GM18870 (cell line): Measurements from ENCODE around the gene SEC61A1.

ENCODE experiments used
- ATAC-seq: cut with Tn5 transposase; IDR thresholded peaks from one replicate; pipeline ENCODE4 v1.9.1; 2021; ENCODE audit warnings: moderate library complexity; ENCODE audit not compliant: unreplicated experiment

The SEC61A1 gene

DNA sequence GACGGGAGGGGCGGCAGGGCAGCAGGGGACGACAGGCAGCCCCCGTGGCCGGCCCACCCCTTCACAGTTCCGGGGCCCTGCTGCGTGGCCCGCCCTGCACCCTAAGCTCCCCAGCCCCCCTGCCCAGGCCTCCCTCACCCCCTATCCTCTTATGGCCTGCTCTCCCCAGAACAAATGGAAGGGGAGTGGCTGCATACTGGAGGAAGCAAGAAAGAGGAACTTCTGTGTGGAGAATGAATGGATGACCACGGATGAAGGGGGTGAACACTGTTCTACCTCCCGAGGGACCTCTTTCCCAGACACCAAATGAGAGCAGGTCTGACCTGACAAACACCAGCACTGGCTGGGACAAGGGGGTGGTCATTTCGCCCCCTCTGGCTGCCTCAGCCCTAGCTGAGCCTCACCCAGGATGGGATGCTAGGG, 25.0 kb downstream of the SEC61A1 start:
- ATAC-seq = no peak

DNA sequence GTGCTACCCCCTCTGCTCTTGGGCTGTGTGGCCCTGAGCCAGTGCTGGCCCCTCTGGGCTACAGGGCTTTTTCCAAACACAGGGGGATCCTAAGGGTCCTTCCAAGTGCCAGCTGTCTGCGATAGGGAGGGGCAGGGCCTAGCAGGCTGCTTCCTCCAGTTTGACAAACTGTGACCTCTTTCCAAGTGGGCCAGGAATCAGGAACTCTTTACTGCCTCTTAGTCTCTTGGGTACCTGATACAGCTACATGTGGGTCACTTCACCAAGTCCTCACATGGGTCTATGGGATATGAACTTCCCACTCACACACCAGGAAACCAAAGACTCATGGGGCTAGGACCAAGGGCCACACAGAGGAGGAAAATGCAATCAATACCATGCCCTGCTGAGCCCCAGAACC, 25.4 kb downstream of the SEC61A1 start:
- ATAC-seq = no peak

DNA sequence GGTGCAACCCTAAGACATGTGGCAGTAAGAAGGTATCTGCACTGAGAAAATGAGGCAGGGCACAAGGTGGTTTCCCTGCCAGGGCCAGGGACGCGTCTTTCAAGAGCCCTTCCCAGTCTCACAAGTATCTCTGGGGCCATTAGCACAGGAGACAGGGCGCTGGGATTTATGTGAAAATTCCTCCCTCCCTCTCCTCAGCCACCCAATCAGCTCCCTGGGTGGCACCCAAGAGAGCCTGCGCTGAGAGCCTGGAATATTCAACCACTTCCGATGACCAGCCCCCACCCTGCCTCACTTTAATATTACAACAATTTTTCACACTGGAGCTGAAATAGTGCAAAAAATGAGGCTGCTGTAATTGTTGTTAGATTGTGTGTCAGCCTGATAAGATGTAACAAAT, 26.1 kb downstream of the SEC61A1 start:
- ATAC-seq = no peak

DNA sequence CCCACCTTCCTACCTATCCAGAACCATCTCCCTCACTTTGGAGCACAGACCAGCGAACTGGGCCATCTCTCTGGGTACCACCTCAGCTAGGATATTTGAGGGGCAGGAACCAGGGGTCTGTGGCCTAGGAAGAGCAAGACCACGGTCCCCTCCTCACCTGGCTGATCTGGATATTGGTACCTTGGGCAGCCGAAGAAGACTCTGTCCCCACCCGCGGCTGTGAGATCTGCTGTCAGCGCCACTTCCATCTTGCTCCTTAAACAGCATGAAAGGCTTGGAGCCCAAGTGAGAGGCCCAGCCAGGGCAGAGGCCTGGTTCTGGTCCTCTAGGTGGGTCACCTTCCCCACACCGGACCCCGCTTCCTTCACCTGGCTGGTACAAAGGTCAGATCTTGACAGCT, 26.6 kb downstream of the SEC61A1 start:
- ATAC-seq = no peak

DNA sequence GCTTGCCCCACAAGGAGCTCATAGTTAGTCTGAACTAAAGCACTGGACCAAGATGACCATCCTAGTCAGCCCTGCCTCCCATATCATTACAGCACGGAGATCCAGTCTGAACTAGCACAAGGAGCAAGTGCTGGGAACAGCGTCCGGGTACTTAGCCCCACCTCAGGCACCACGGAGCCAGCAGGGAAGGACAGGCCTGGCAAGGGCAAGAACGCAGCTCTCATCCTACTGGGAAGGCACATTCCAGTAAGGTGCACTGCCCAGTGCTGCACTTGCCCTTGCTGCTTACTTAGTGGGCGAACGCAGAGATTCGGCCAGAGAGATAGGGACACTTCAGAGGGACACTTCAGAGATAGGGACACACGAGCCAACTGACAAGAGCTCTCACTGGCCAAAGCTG, 27.6 kb downstream of the SEC61A1 start:
- no peak for ATAC-seq

DNA sequence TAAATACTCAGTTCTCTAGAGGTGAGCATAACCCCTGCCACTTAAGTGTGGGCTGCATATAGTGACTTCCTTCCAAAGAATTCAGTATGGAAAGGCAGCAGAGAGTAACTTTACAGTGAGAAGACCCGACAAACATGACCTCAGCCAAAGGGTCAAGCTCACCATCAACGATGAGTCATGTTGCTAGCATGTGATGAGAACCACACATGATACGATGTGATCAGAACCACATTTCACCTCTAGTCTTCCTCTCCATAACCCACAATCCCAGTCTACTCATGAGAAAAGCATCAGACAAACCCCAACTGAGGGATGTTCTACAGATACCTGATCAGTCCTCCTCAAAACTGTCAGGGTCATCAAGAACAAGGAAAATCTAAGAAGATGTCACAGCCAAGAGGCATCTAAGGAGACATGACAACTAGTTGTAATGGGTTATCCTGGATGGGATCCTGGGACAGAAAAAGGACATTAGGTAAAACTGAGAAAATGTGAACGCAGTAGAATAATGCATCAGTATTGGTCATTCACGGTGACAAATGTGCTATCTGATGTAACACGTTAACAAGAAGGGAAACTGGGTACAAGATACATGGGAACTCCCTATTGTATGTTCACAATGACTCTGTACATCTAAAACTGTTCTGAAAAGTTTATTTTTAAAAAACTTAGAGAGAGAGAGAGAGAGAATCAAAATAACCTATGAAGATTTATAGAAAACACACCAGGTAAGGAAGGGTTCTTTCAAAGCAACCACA, 28.3 kb downstream of the SEC61A1 start:
- no peak for ATAC-seq

DNA sequence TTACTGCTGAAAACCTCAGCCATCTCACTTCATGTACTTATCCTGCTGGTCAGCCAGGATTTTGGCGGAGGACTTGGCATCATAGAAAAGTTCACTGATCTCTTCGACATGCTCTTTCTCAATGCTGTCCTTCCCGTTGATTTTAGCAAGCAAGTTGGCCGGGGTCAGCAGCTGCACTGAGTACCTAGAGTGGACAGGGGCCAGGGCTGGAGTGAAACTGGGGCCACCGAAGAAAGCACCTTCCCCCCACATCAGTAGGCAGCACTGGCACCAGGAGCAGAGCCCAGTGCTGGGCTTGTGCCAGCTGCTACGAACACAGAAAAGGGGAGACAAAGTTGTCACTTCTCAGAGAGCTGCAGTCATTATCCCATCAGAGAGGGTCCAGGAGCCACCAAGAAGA, 29.0 kb downstream of the SEC61A1 start:
- no peak for ATAC-seq

DNA sequence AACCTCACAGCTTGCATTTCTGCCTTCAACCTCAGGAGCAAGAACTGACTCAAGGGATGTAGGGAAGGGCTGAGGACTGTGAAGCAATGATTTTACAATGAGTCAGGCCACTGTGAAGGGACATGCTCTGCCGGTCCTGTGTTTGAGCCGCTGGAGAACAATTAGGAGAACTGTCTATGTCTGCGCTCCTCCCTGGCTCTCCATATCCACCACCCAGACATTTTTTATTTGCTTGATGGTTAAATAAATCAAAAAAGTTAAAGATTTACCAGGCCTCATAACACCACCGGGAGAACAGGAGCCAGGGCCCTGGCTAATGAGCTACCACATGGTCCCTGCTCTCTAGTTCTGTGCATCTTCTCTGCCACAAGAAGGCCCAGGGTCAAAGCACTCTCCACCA, 29.6 kb downstream of the SEC61A1 start:
- no peak for ATAC-seq

DNA sequence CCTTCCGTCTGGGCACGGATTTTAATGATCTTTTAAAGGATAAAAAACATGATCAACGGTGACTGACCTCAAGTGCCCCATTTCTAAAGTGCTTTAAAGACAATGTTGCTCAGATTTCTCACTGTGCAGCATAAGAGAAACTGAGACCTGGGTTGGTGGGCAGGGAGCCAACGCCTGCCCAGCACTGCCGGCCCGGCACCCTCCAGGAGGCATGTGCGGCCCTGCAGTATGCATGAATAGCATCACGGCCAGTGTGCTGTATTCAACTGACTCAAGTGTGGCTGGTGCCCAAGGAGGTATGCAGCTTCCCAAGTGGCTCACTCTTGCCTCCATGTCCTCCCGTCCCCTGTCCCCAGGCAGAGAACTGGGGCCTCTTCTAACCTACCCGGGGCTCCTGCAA, 30.3 kb downstream of the SEC61A1 start:
- no peak for ATAC-seq

DNA sequence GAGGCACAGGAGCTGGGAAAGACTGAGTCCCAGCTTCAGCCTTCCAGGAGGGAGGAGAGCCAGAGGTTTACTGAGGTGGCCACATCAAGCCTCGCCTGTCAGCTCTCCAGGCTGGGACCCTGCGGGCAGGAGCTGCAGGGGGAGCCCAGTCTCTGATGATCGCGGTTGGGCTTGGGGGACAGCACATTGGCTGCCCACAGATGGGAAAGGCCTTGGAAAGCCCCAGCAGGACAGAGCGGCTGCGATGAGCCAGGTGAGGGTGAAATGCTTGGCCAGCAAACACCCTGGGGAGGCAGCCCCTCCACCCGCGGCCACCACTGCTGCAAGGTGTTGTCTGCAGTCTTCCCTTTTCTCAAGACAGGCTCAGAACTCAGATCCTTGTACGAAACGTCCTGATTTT, 31.2 kb downstream of the SEC61A1 start:
- no peak for ATAC-seq

DNA sequence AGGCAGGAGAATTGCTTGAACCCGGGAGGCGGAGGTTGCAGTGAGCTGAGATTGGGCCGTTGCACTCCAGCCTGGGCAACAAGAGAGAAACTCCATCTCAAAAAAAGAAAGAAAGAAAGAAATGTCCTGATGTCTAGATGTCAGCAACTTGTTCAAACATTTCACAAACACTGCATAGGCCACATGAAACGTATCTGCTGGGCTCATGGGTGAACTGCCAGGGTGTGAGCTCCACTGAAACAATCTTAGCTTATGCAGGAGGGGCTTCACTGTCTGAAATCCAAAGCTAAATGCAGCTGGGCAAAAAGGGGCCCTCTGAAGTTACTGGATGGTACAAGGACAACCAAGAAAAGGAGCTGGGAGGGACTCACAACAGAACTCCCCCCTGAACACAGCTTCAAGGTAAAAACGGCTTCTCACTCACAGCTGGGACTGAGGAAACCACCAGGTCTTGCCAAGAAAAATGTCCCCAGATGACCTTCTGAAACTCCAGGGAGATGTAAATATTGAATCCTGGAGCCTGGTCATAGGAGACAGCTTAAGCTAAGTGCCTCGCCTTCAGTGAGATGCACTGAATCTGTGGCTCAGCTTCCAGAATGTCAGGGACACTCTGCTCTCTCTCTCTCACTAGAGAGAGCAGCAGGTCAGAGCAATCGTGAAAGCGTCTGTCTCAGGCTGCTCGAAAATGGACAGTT, 31.9 kb downstream of the SEC61A1 start:
- ATAC-seq = no peak

DNA sequence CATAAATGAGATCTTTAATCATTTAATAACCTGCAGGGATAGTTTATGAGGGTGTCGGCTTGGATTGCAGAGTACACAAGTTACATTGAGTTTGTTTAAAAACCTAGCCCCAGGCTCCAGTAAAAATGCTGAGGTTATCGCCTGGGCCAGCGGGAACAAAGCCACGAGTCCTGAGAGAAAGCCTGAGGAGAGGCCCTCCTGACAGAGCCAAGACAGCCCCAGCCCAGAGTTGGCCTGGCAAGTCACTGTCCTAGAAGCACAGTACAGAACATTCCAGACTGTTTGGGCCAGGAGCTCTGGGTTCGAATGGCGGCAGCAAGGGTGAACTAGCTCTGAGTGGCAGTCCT, 32.4 kb downstream of the SEC61A1 start:
- ATAC-seq = no peak

DNA sequence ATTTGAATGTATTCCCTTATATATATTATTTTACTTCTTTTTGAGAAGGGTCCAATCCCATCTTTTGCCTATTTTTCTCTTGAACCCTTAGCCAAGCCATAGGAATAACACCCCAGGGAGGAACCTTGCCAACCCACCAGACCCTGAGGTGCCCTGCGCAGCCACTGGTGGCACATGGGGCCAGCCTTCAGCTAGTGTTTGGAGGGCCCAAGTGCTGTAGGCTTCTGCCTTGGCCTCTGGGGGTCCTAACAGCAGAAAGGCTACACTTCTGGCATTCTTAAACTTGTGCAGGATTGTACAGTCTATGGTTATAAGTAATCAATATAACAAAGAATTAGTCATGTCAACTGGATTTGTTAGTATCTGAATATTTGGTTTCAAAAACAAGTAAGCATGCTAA, 36.9 kb downstream of the SEC61A1 start:
- ATAC-seq = no peak

DNA sequence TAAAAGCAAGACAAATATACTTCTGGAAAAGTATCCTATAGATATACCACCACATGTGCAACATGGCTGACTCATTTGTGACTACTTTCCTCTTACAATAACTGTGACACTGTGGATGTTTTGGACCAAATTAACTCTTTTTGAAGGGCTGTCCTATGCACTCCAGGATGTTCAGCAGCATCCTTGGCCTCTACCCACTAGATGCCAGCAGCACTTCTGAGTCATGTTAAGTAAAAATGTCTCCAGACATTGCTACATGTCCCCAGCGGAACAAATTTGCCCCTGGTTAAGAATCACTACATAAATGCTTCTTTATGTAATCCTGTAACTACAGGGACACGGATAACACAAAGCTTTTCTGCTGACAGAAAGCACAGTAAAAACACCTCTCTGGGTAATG, 39.3 kb downstream of the SEC61A1 start:
- no peak for ATAC-seq

DNA sequence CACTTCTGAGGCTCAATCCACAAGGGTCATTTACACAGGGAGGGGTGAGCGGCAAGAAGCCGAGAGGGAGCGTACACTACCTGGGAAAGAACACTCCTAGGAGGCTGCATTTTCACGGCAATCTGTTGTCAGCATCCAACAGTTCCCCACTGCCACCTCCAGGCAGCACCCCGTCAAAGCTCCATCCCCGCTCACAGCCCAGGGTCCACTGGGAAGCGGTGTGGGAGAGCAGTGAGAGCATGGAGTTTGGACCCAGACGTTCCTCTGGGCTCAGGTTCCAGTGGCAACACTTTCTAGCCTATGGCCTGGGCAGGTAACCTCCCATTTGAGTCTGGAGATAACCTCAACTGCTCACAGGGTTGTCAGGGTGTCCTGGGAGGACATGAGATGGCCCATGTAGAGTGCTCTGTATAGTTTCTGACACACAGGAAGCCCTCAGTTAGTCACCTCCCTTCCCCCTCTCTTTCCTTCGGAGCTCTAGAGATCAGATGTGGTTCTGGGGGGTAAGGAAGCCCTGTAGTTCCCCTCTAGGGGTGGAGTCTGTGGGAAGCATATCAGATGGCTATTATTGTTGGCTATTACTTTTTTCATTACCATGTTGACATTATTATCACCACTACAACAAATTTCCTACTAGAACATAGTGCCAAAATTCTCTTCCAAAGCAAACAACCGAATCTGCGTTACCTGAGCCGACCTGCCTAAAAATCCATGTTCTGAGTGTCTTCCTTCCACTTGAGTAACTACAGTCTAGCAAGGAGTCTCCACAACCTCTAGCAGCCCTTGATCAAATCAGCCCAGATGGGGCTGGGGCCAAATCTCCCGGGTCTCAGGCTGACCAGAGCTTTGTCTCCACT, 42.3 kb downstream of the SEC61A1 start:
- ATAC-seq = no peak

DNA sequence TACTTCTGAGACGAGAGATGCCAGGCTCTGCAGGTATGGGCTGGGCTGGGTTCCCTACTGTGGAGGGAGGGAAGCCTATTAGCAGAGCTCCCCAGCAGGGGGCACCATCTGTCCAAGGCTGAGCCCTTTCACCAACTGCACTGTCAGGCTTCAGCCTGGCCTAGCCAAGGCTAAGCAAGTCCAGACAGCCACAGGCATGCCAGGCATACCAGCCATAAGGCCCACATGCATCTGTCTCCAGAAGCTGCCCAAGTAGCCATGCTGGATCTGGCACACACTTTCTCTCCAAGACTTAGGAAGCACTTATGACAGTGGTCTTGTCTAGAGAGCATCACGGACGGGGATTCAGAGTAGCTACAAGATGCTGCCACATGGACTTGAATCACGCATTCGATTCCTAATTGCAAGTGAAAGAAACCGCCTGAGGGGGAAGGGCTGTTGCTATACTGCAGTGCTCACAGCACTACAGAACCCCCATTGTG, 43.0 kb downstream of the SEC61A1 start:
- ATAC-seq = no peak

DNA sequence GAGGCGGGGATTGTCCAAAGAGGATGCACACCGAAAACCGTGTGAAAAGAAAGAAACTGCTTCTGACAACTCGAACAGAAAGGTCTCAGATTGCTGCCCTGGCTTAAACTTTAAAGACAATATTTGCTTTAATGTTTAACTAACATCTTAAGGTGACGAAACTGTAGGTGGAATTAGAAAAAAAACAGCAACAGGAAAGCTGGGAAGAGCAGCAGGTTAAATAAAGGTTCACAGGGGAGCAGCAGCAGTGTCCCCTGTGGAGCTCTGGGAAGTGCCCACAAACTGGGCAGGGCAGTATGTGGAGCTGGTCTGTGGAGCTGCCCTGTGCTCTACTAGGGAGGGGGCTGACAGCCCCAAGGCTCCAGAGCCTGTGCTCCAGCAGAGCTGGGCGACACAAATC, 46.0 kb downstream of the SEC61A1 start:
- ATAC-seq = no peak

DNA sequence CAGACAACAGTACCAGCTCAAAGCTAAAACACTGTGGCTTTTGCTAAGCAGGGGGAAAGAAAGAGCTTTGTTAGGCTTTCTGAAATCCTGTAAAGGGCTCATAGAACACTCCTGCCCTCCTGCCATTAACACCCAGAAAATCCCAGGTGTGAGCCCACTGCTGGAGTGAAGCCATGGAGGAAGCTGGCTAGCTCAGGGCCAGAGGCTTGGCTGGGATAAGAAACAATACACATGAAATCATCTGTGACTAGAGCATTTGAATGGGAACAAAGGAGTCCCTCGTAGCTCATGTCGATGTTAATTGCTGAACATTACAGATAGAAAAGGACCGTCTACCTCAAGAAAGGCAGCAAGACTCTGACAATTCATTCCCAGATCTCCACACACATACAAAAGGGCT, 47.9 kb downstream of the SEC61A1 start:
- no peak for ATAC-seq

DNA sequence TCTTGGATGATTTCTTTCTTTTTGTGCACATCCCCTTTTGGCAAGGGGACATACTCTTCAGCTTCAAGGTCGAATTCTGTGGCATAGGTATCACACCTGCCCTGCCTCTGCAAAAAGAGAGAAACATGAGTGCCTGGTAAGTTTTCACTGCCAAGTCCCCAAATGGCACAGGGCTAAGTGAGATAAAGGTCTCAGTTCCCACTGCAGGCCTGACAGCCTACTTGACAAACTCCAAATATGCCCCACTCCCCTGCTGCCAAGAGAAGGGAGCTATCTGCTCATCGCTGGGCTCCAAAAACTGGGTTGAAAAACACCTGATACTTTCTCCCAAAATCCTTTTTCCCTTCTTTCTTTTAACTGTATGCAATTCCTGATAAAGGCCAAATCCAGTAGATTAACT, 48.4 kb downstream of the SEC61A1 start:
- ATAC-seq = no peak

DNA sequence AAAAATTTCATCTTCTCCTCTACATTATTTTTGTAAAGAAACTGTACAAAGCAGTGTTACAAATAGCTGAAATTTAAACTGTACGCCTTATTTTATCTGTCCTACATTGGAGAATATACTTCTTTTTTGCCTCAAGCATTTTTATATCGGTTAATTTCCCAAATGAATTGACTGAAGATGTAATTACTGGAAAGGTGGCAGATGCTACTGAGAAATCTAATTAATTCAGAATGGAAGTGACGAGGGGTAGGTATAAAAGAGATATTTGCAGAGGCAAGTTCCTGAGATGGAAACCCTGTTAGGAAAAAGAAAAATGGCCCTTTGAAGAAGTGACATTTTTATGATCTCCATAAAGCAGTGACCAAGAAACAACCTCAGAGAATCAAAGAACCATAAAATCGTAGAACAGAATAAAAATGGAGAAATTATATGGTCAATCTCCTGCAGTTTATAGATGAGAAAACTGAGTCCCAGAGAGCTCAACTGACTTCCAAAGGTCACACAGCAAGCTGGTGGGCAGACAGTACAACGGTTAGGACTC, 51.0 kb downstream of the SEC61A1 start:
- ATAC-seq = no peak

DNA sequence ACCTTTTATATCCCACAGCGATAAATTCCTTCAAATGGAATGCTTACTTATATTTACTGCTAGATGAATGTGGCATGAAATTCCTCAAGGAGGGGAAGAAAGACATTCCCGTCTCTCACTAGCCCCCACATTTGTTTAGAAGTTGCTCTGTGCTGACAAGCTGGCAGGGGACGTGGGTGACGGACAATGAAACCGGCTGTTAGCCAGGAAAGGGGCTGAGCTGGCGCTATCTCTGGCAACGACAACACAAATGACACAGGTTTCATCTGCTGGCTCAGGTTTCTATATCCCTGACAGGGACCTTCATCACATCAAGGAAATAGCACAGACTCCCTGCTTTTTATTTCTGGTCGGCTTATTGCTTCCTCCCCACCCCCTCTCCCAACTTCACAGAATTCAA, 55.6 kb downstream of the SEC61A1 start:
- ATAC-seq = no peak

DNA sequence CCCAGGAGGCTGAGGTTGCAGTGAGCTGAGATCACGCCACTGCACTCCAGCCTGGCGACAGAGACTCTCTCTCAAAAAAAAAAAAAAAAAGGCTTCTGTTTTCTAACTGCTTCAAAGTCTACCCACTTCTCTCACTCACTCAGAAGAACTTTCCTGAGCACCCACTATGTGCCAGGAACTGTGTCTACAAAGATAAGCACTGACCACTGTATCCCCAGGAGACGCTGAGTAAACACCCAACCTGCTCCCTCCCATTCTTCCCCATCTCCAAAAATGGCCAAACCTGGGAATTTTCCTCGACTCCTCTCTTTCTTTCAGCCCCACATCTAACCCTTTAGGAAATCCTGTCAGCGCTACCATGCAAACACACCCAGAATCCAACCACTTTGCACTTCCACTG, 58.9 kb downstream of the SEC61A1 start:
- ATAC-seq = no peak
